Activated T-cell treated with anti-CD3 and anti-CD28 coated beads for 24 hours (primary cell): ENCODE data around the gene FXR2.

ENCODE experiments used
- DNase-seq: peaks from one replicate; pipeline ENCODE4 v3.0.0-alpha.2; 2020; ENCODE audit warnings: low read depth

The FXR2 gene

GRCh38 chr17:7548585-7549400 lies 65.9 kb downstream of the FXR2 start, which contains the start of gene TNFSF12:
TSS of gene TNFSF12 (plus strand) at chr17:7549058. CDS start at chr17:7549154, 96 bp downstream.
- no peak for DNase-seq

DNA sequence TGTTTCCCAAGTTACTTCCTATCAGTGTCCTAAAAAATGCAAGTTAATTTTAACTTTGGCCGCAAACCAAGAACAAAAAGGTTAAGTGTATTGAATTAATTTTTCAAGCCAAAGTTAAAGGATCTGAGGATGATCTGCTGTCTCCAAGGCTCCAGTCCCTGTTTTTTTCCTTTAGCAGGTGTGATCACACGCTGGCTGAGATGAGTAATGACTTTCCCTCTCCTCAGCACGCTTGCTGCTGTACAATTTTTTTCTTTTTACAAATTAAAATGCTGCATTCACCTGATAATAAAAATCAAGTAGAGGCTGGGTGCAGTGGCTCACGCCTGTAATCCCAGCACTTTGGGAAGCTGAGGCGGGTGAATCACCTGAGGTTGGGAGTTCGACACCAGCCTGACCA lies 69.8 kb downstream of the FXR2 start:
- DNase-seq = no peak
